Activated T-helper 17 cell treated with anti-CD3 and anti-CD28 coated beads, Interleukin-2, amount 50 U/mL, for 72 hours (primary cell): Measurements from ENCODE around the gene LRP1. TPM values are rescaled to one million over a fixed set of nuclear protein-coding genes. Genes with fewer than 3 reads are reported as not detected.

ENCODE experiments used
- ATAC-seq: fragments of 150-1000 bp; cut with Tn5 transposase; replicated peaks from 2 replicates; pipeline ENCODE4 v1.10.0; 2021; ENCODE audit warnings: mild to moderate bottlenecking, moderate library complexity
- H3K27ac Mint-ChIP-seq: one replicate; pipeline ENCODE4 v1.8.0; 2022; ENCODE audit warnings: mixed read lengths
- H3K27me3 Mint-ChIP-seq: one replicate; pipeline ENCODE4 v1.8.0; 2022; ENCODE audit warnings: mixed read lengths
- H3K36me3 Mint-ChIP-seq: one replicate; pipeline ENCODE4 v1.8.0; 2022; ENCODE audit warnings: low read depth, mild to moderate bottlenecking, mixed read lengths
- H3K4me1 Mint-ChIP-seq: one replicate; pipeline ENCODE4 v1.8.0; 2022; ENCODE audit warnings: mixed read lengths
- H3K4me3 Mint-ChIP-seq: one replicate; pipeline ENCODE4 v1.8.0; 2022; ENCODE audit warnings: mild to moderate bottlenecking, mixed read lengths
- H3K9me3 Mint-ChIP-seq: one replicate; pipeline ENCODE4 v1.8.0; 2022; ENCODE audit warnings: mixed read lengths
- total RNA-seq, 2 donors: library from RNA; stranded (reverse); gene quantifications; one replicate each; pipeline ENCODE4 v1.2.3, GENCODE V29; 2022

LRP1 gene
- total RNA-seq, 2 donors from 2014 or later, result 2.4 to 20.2 TPM

GRCh38 chr12:57210926-57211692 lies 82.8 kb downstream of the LRP1 start:
- H3K36me3 Mint-ChIP-seq, result no peaks in the 10 kb centered on the region
- H3K4me3 Mint-ChIP-seq, result no peak overlapping the region
- no peaks in the 10 kb centered on the region for H3K9me3 Mint-ChIP-seq
- peaks cover 28% of the 10 kb centered on the region for H3K27me3 Mint-ChIP-seq
- H3K4me1 Mint-ChIP-seq, result peaks cover 19% of the 10 kb centered on the region
- H3K27ac Mint-ChIP-seq, result no peak overlapping the region
- ATAC-seq, result no peak

GRCh38 chr12:57211791-57212700 lies 83.8 kb downstream of the LRP1 start:
- H3K4me1 Mint-ChIP-seq, result peaks cover 19% of the 10 kb centered on the region
- H3K27me3 Mint-ChIP-seq, result peaks cover 28% of the 10 kb centered on the region
- no peak overlapping the region for H3K4me3 Mint-ChIP-seq
- ATAC-seq, result no peak
- no peaks in the 10 kb centered on the region for H3K9me3 Mint-ChIP-seq
- H3K36me3 Mint-ChIP-seq, result no peaks in the 10 kb centered on the region
- no peak overlapping the region for H3K27ac Mint-ChIP-seq

GRCh38 chr12:57212701-57213057 lies 84.4 kb downstream of the LRP1 start:
- H3K4me1 Mint-ChIP-seq, result peaks cover 24% of the 10 kb centered on the region
- no peak overlapping the region for H3K27ac Mint-ChIP-seq
- no peaks in the 10 kb centered on the region for H3K9me3 Mint-ChIP-seq
- no peak overlapping the region for H3K4me3 Mint-ChIP-seq
- ATAC-seq, result no peak
- H3K27me3 Mint-ChIP-seq, result peaks cover 33% of the 10 kb centered on the region
- peaks cover 6% of the 10 kb centered on the region for H3K36me3 Mint-ChIP-seq

GRCh38 chr12:57213058-57213715 lies 84.9 kb downstream of the LRP1 start:
- Mint-ChIP-seq H3K9me3 (no peaks in the 10 kb centered on the region), H3K27me3 (peaks cover 38% of the 10 kb centered on the region), H3K36me3 (peaks cover 6% of the 10 kb centered on the region), H3K4me3 (no peak overlapping the region), H3K4me1 (peaks cover 24% of the 10 kb centered on the region), H3K27ac (peak overlapping the region; percentile 26)
- ATAC-seq, result peak; percentile 76

GRCh38 chr12:57213763-57214397 lies 85.6 kb downstream of the LRP1 start:
- H3K4me1 Mint-ChIP-seq, result peaks cover 28% of the 10 kb centered on the region
- H3K27ac Mint-ChIP-seq, result peak overlapping the region; percentile 26
- H3K27me3 Mint-ChIP-seq, result peaks cover 45% of the 10 kb centered on the region
- no peak for ATAC-seq
- H3K4me3 Mint-ChIP-seq, result peak overlapping the region; percentile 27
- H3K9me3 Mint-ChIP-seq, result no peaks in the 10 kb centered on the region
- peaks cover 6% of the 10 kb centered on the region for H3K36me3 Mint-ChIP-seq

GRCh38 chr12:57214398-57214781 lies 86.1 kb downstream of the LRP1 start:
- ATAC-seq, result peak; percentile 50
- Mint-ChIP-seq H3K4me1 (peaks cover 28% of the 10 kb centered on the region), H3K4me3 (peak overlapping the region; percentile 27), H3K9me3 (no peaks in the 10 kb centered on the region), H3K27ac (no peak overlapping the region), H3K27me3 (peaks cover 50% of the 10 kb centered on the region), H3K36me3 (peaks cover 6% of the 10 kb centered on the region)

- peaks cover 6% of the 10 kb centered on the region for H3K36me3 Mint-ChIP-seq
- no peak overlapping the region for H3K4me3 Mint-ChIP-seq
- H3K4me1 Mint-ChIP-seq, result peaks cover 28% of the 10 kb centered on the region
- H3K27me3 Mint-ChIP-seq, result peaks cover 56% of the 10 kb centered on the region
- no peak for ATAC-seq
- H3K27ac Mint-ChIP-seq, result no peak overlapping the region
- no peaks in the 10 kb centered on the region for H3K9me3 Mint-ChIP-seq
Observed at GRCh38 chr12:57215065-57215464, 86.8 kb downstream of the LRP1 start.

- Mint-ChIP-seq H3K27ac (no peak overlapping the region), H3K4me3 (peak overlapping the region; percentile 50), H3K9me3 (no peaks in the 10 kb centered on the region), H3K4me1 (peaks cover 29% of the 10 kb centered on the region), H3K36me3 (peaks cover 6% of the 10 kb centered on the region), H3K27me3 (peaks cover 59% of the 10 kb centered on the region)
- ATAC-seq, result peak; percentile 59
Observed at GRCh38 chr12:57215668-57216013, 87.4 kb downstream of the LRP1 start.

- Mint-ChIP-seq H3K36me3 (peaks cover 6% of the 10 kb centered on the region), H3K4me3 (peak within 1 kb of the TSS; percentile 82), H3K27me3 (peaks cover 65% of the 10 kb centered on the region), H3K4me1 (peaks cover 34% of the 10 kb centered on the region), H3K27ac (peak within 1 kb of the TSS; percentile 63), H3K9me3 (no peaks in the 10 kb centered on the region)
- ATAC-seq, result peak; percentile 22
Observed at GRCh38 chr12:57216014-57216911, 88.0 kb downstream of the LRP1 start, which contains the start of gene NXPH4. TSS of gene NXPH4 (plus strand) at chr12:57216794. CDS start at chr12:57216970, 176 bp downstream.

- Mint-ChIP-seq H3K27ac (peak overlapping the region; percentile 63), H3K27me3 (peaks cover 72% of the 10 kb centered on the region)
- no peak for ATAC-seq
Observed at GRCh38 chr12:57216921-57217879, 88.9 kb downstream of the LRP1 start.

GRCh38 chr12:57218030-57218853 lies 90.0 kb downstream of the LRP1 start:
- H3K4me1 Mint-ChIP-seq, result peaks cover 33% of the 10 kb centered on the region
- H3K27me3 Mint-ChIP-seq, result peaks cover 83% of the 10 kb centered on the region
- peak overlapping the region; percentile 82 for H3K4me3 Mint-ChIP-seq
- no peak for ATAC-seq
- H3K27ac Mint-ChIP-seq, result no peak overlapping the region
- peaks cover 6% of the 10 kb centered on the region for H3K36me3 Mint-ChIP-seq
- H3K9me3 Mint-ChIP-seq, result no peaks in the 10 kb centered on the region

More at GRCh38 chr12:57216921-57217879, 88.9 kb downstream of the LRP1 start:
- Mint-ChIP-seq H3K9me3 (no peaks in the 10 kb centered on the region), H3K36me3 (peaks cover 6% of the 10 kb centered on the region), H3K4me1 (peaks cover 34% of the 10 kb centered on the region), H3K4me3 (peak overlapping the region; percentile 82)
